HUES48 (cell line): ENCODE data around the gene CAMSAP1.

Experiments used
- H3K27ac ChIP-seq: one replicate; pipeline ENCODE4 v1.7.0; 2013; ENCODE audit warnings: low read depth, low read length, inconsistent platforms
- H3K27me3 ChIP-seq: 2 replicates; pipeline ENCODE4 v1.6.1; 2013; ENCODE audit warnings: mild to moderate bottlenecking, low read length; ENCODE audit not compliant: control insufficient read depth, insufficient read depth
- H3K36me3 ChIP-seq: 2 replicates; pipeline ENCODE4 v1.6.1; 2013; ENCODE audit warnings: low read length; ENCODE audit not compliant: control insufficient read depth, insufficient read depth
- H3K4me1 ChIP-seq: 2 replicates; pipeline ENCODE4 v1.6.1; 2013; ENCODE audit warnings: mild to moderate bottlenecking, low read length; ENCODE audit not compliant: control insufficient read depth, insufficient read depth
- H3K4me3 ChIP-seq: 2 replicates; pipeline ENCODE4 v1.5.1; 2013; ENCODE audit warnings: mild to moderate bottlenecking, low read depth, low read length
- H3K9ac ChIP-seq: 2 replicates; pipeline ENCODE4 v1.6.1; 2013; ENCODE audit warnings: mild to moderate bottlenecking, low read depth, low read length, moderate library complexity
- H3K9me3 ChIP-seq: 2 replicates; pipeline ENCODE4 v1.6.1; 2013; ENCODE audit warnings: low read length; ENCODE audit not compliant: control insufficient read depth, insufficient read depth

CAMSAP1 gene

DNA sequence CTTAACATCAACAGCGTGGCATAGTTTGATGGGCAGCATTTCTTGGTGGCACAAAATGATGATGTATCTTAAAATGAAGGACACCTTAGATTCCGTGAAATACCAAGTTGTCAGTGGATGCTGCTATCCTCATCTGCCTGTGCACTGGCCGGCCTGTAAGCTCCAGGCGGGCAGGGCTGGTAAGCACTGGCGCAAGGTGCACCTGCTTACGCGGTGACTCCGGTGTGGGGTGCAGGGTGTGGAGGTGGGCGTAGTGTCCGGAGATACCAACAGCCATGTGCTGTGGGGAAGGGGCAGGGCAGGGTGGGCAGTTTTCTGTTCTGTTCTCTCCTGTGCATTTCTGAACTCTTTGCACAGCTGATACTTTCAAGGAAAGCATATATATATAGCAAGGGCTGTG is 103.9 kb downstream of the CAMSAP1 start:
- Histone ChIP-seq H3K36me3 (no peaks in the 10 kb centered on the region), H3K9ac (no peak overlapping the region), H3K4me1 (no peaks in the 10 kb centered on the region), H3K27me3 (no peaks in the 10 kb centered on the region), H3K9me3 (no peaks in the 10 kb centered on the region), H3K27ac (no peak overlapping the region), H3K4me3 (no peak overlapping the region)

DNA sequence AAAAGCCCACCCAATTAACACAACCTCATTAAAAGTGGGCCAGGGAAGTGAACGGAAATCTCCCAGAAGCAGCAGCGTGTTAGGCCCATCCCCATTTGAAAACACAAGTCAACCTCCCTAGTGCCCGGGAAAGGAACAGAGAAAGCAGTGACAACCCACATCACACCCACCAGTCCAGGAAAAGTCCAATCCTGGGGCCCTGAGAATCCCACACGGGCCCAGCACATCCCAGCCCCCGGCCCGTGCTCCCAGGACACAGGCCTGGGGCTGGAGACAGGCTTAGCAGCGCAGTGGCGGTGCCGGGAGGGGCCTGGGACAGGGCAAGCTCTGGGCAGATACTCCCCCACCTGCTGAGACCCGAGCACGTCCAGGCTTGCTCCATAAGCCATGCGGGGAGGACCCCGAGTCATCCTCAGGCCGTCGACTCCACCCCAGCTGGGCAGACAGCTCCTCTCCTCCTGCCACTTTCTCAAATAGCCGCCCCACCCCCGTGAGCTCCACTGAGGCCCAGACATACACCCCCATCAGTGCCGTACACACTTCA is 104.4 kb downstream of the CAMSAP1 start:
- no peaks in the 10 kb centered on the region for H3K9me3 ChIP-seq
- no peak overlapping the region for H3K9ac ChIP-seq
- H3K4me3 ChIP-seq: no peak overlapping the region

DNA sequence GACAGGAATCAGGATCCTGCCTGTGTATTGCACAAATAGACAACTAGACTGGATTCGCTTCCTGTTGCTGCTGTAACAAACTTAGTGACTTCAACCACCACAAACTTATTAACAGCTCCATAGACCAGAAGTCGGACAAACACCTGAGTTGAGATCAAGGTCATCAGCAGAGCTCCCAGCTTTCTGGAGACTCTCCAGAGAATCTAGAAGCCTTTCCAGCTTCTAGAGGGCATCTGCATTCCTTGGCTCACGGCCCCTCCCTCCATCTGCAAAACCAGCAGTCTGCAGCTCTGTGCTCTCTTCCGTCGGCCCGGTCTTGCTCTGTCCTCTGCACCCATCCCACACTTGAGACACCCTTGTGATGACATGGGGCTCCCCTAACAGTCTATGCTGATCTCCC is 106.3 kb downstream of the CAMSAP1 start:
- H3K4me3 ChIP-seq: no peak overlapping the region
- no peak overlapping the region for H3K9ac ChIP-seq
- H3K27ac ChIP-seq: no peak overlapping the region
- no peaks in the 10 kb centered on the region for H3K4me1 ChIP-seq
- H3K9me3 ChIP-seq: no peaks in the 10 kb centered on the region
- no peaks in the 10 kb centered on the region for H3K36me3 ChIP-seq
- no peaks in the 10 kb centered on the region for H3K27me3 ChIP-seq

More for the DNA sequence above, 104.4 kb downstream of the CAMSAP1 start:
- Histone ChIP-seq H3K27ac (no peak overlapping the region), H3K4me1 (no peaks in the 10 kb centered on the region), H3K36me3 (no peaks in the 10 kb centered on the region), H3K27me3 (no peaks in the 10 kb centered on the region)

DNA sequence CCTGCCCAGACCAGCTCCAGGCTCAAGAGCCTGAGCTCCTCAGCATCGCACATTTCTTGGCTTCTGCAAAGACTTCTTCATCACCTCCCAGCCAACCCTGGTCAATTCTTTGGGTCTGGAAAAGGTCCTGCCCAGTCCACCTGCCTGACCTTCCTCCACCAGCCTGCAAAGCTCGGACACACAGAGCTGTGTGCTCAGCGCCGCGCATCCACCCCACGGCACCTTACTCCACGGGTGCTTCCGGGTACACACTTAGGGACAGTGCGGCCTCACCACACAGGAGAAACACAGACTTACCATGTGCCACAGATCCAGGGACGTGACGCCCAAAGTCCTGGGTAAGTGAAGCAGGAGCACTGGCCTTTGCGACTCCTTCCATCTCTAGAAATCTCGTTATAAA is 108.1 kb downstream of the CAMSAP1 start:
- H3K36me3 ChIP-seq: no peaks in the 10 kb centered on the region
- H3K27ac ChIP-seq: no peak overlapping the region
- H3K4me3 ChIP-seq: no peak overlapping the region
- H3K4me1 ChIP-seq: no peaks in the 10 kb centered on the region
- H3K9ac ChIP-seq: no peak overlapping the region
- no peaks in the 10 kb centered on the region for H3K27me3 ChIP-seq
- H3K9me3 ChIP-seq: no peaks in the 10 kb centered on the region

DNA sequence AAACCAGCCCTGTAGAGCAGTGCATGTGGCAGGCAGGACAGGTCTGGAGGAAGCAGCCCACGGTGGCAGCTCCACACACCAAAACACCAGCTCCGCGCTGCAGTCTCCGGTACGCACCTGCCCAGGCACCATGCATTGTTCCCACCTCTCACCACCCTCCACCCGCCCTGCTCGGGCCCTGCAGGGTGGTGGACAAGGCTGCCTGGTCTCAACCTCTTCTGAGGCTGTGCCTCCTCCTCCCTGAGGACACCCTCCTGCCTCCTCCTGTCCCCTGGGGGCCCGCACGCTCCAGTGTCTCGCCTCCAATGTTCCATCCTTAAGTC is 109.1 kb downstream of the CAMSAP1 start:
- Histone ChIP-seq H3K4me3 (no peak overlapping the region), H3K27ac (no peak overlapping the region), H3K27me3 (no peaks in the 10 kb centered on the region), H3K9me3 (no peaks in the 10 kb centered on the region), H3K36me3 (no peaks in the 10 kb centered on the region), H3K9ac (no peak overlapping the region), H3K4me1 (no peaks in the 10 kb centered on the region)

DNA sequence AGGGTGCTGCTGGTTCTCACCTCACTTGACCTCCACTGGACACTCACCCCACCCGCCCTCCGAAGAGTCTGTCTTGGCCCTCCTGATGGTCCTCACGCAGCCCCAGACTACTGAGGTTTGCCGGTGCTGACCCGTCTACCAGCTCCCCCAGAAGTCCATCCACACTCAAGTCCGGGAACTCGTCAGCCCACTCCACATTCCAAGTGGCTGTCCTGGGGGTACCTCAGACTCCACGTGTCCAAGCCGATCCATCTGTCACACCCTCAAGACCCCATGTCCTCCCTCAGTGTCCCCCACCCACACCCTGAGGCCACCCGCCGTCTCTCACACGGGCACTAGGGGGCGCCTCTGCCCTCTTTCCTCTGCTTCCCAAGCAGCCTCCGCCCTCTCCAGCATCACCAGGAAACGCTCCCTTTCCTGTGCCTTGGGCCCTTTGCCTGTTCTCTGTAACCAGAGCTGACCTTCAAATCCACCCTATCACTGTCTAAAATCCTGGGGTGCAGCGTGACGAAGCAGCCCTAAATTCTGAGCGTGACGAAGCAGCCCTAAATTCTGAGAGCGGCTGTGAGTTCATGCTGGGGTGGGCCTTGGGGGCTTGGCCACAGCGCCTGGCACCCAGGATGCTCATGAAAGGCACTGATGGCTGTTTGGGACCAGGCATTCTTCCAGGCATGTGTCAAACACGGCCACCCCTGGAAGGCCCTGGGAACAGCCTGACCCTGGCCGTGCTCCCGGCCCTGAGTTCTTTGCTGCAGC is 109.7 kb downstream of the CAMSAP1 start:
- no peaks in the 10 kb centered on the region for H3K27me3 ChIP-seq
- no peaks in the 10 kb centered on the region for H3K9me3 ChIP-seq
- no peaks in the 10 kb centered on the region for H3K36me3 ChIP-seq
- no peak overlapping the region for H3K4me3 ChIP-seq
- H3K9ac ChIP-seq: no peak overlapping the region
- no peak overlapping the region for H3K27ac ChIP-seq
- H3K4me1 ChIP-seq: no peaks in the 10 kb centered on the region

DNA sequence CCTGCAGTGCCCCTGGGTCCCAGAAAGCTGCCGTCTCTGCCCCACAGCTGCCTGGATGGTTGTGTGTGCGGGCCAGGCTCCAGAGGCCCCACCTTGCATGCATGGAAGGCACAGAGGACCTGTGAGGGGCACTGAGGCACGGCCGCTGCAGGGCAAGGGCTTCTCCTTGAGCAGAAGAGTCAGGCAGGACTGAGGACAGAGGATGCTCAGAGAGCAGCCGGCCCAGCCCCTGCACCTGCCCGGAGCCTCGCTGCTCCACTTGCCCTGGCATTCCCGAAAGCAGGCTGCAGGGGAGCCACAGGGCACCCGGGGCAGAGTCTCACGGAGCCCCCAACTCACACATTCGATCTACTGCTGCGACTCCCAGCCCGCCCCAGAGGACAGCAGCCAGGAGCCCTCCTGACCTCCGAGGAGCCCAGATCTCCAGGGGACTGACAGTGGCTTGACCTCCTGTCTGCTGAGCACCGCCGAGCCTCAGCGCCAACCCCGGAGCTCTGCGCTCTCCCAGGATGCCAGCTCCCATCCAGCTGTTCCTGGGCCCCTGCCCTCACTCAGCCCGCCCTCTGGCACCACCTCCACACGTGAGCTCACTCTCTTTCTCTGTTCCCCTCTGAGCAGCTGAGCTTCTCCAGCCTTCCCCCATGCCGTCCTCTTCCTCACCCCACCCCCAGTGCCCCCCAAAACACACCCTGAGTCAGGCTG is 110.4 kb downstream of the CAMSAP1 start:
- Histone ChIP-seq H3K36me3 (no peaks in the 10 kb centered on the region), H3K4me3 (no peak overlapping the region), H3K27ac (no peak overlapping the region), H3K4me1 (no peaks in the 10 kb centered on the region), H3K9ac (no peak overlapping the region), H3K9me3 (no peaks in the 10 kb centered on the region), H3K27me3 (no peaks in the 10 kb centered on the region)

DNA sequence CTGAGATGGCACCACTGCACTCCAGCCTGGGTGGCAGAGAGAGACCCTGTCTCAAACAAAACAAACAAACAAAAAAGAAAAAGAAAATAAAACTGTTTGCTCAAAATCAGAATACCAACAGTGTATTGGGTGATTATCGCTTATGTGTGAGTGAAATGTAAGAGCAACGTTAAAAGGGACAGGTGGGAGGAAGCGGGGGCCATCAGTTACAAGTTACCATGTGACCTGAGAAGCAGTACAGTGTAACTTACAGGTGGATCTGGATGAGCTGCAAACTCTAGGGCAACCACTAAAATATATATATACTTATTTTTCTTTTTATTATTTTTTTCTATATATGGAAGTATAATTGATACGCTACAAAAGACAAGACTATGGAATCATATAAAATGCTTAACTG is 112.0 kb downstream of the CAMSAP1 start:
- Histone ChIP-seq H3K36me3 (no peaks in the 10 kb centered on the region), H3K4me1 (no peaks in the 10 kb centered on the region), H3K27me3 (no peaks in the 10 kb centered on the region), H3K27ac (no peak overlapping the region), H3K9ac (no peak overlapping the region), H3K9me3 (no peaks in the 10 kb centered on the region), H3K4me3 (no peak overlapping the region)

DNA sequence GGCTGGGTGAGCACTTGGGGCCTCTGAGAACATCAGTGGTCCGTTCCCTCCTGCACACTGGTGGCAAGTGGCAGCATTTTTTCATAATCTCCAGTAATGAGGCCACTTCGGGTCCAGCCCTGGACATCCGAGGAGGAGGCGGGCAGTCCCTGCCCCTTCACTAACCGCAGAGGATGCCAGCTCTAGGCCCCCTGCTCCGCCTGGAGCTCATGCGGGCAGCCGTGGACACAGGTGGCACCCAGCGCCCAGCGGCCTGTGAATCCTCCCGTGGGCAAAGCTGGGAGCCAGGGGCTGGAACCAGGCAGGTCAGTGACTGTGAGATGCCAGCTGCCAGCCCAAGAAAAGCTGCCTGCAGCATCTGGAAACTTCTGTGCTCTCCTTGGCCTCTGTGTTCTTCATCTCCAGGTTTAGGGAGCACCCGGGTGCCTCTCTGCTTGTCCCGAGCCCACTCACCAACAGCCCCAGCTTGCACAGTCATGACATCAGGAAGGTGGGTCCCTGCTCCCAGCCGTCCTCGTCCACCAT is 112.9 kb downstream of the CAMSAP1 start:
- no peaks in the 10 kb centered on the region for H3K36me3 ChIP-seq
- H3K4me3 ChIP-seq: no peak overlapping the region
- H3K4me1 ChIP-seq: no peaks in the 10 kb centered on the region
- no peaks in the 10 kb centered on the region for H3K27me3 ChIP-seq
- no peak overlapping the region for H3K9ac ChIP-seq
- no peaks in the 10 kb centered on the region for H3K9me3 ChIP-seq
- H3K27ac ChIP-seq: no peak overlapping the region

DNA sequence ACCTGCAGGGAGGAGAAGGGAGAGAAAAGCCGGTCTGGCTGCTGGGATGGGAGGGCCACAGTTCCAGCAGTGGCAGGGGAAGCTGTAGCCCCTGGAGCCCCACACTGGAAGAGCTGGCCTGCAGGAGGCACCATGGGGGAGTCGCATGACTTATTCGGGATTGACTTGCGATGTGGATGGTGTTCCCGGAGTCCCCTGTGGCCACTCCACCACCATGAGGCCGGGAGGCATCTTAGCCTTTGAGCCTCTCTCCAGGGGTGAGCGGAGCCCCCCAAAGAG is 113.3 kb downstream of the CAMSAP1 start:
- Histone ChIP-seq H3K27ac (no peak overlapping the region), H3K36me3 (no peaks in the 10 kb centered on the region), H3K9me3 (no peaks in the 10 kb centered on the region), H3K4me3 (no peak overlapping the region), H3K27me3 (no peaks in the 10 kb centered on the region), H3K4me1 (no peaks in the 10 kb centered on the region), H3K9ac (no peak overlapping the region)

DNA sequence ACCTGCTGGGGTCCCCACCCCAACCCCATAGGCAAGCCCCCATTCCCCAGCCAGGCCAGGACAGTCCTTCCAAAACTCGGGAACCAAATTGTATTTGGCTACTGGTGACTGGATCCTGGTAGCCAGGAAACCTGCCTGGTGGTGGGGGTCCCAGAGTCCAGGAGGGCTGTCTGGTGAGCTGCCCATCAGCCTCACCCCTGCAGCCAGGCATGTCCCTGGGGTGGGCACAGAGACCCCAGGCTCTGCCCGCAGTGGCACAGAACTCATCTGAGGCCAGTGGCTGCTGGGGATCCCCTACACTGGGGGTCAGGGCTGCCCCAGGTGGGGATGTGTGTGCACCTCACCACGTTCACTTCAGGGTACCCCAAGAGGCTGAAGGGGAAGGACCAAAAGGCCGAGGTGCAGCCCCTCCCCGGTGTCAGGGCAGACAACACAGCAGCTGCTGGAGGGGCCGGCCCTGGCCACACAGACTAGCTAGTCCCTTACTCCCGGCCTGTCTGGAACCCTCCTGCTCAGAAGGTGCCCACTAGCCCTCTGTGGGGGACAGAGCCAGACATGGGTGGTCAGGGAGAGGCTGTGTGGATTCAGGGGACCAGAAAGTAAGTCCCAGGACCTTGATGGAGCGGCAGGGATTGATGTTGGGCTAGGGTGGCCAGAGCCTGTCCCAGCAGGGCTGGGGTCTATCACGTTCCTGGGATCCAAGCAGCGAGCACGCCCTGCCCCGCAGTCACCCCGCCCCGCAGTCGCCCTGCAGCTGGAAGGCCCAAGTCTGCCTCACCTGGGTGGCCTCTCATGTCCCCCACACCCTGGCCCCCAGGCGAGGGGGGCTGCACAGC is 113.9 kb downstream of the CAMSAP1 start:
- Histone ChIP-seq H3K27ac (no peak overlapping the region), H3K4me3 (no peak overlapping the region), H3K4me1 (no peaks in the 10 kb centered on the region), H3K36me3 (no peaks in the 10 kb centered on the region), H3K9ac (no peak overlapping the region), H3K9me3 (no peaks in the 10 kb centered on the region), H3K27me3 (no peaks in the 10 kb centered on the region)
